HEK293 (cell line): ENCODE data around the gene OR13J1.

ENCODE experiments used
- CTCF ChIA-PET: fragments of 350-600 bp; formaldehyde crosslinking; extraction: SDS; loops from one replicate; lab custom pipeline; 2021; ENCODE audit warnings: antibody characterized with exemption; lab: Yijun Ruan, JAX
- POLR2A ChIA-PET: fragments of 300-600 bp; formaldehyde crosslinking; extraction: SDS; loops from one replicate; lab custom pipeline; 2020; ENCODE audit warnings: antibody characterized with exemption, inconsistent platforms; lab: Yijun Ruan, JAX
- H3K27ac ChIP-seq: fragments of 200-500 bp; sonication (Bioruptor generic); 2 replicates; pipeline ENCODE4 v1.5.1; 2014; ENCODE audit warnings: low read depth, low read length, control low read depth, inconsistent platforms; ENCODE audit errors: extremely low read depth
- H3K36me3 ChIP-seq, 2 experiments: fragments of 200-500 bp in 1 of 2; sonication (Bioruptor generic) in 1 of 2; 1 replicate in 1 of 2; 2 replicates in 1 of 2; pipeline ENCODE4 v1.5.1; 2014 to 2017; ENCODE audit warnings: inconsistent platforms in 2 of 2, low read length in 2 of 2; ENCODE audit not compliant: control insufficient read depth in 2 of 2, insufficient read depth in 1 of 2
- H3K4me1 ChIP-seq: fragments of 200-500 bp; sonication (Bioruptor generic); 2 replicates; pipeline ENCODE4 v1.5.1; 2014; ENCODE audit warnings: mild to moderate bottlenecking, low read length, inconsistent platforms; ENCODE audit not compliant: control insufficient read depth, insufficient read depth
- H3K4me3 ChIP-seq: 2 replicates; pipeline ENCODE4 v1.5.1; 2011; ENCODE audit warnings: low read depth, mild to moderate bottlenecking, control low read depth, low read length, moderate library complexity
- H3K9me3 ChIP-seq: fragments of 200-500 bp; sonication (Bioruptor generic); 2 replicates; pipeline ENCODE4 v1.5.1; 2014; ENCODE audit warnings: low read depth, low read length, inconsistent platforms; ENCODE audit not compliant: control insufficient read depth, insufficient read depth
- BCL11A ChIP-seq: fragments of 450-650 bp; formaldehyde crosslinking; IDR thresholded peaks from 2 replicates; pipeline ENCODE4 v1.5.1; 2016; ENCODE audit warnings: low read depth, missing biosample characterization, missing genetic modification characterization
- KLF7 ChIP-seq: fragments of 450-650 bp; formaldehyde crosslinking; IDR thresholded peaks from 2 replicates; pipeline ENCODE4 v1.5.1; 2016; ENCODE audit warnings: missing biosample characterization, missing genetic modification characterization, borderline replicate concordance
- OSR2 ChIP-seq: fragments of 450-650 bp; formaldehyde crosslinking; IDR thresholded peaks from 2 replicates; pipeline ENCODE4 v1.5.1; 2016; ENCODE audit warnings: missing biosample characterization, missing genetic modification characterization
- ZBTB7A ChIP-seq: fragments of 450-650 bp; formaldehyde crosslinking; IDR thresholded peaks from 2 replicates; pipeline ENCODE4 v1.5.1; 2016; ENCODE audit warnings: low read depth, missing biosample characterization, missing genetic modification characterization
- ZFHX2 ChIP-seq: fragments of 450-650 bp; formaldehyde crosslinking; conservative IDR thresholded peaks from 2 replicates; pipeline ENCODE4 v1.5.1; 2016; ENCODE audit warnings: missing biosample characterization, missing genetic modification characterization
- ZFP3 ChIP-seq: fragments of 450-650 bp; formaldehyde crosslinking; IDR thresholded peaks from 2 replicates; pipeline ENCODE4 v1.5.1; 2016; ENCODE audit warnings: low read depth, missing biosample characterization, missing genetic modification characterization
- ZNF112 ChIP-seq: fragments of 450-650 bp; formaldehyde crosslinking; IDR thresholded peaks from 2 replicates; pipeline ENCODE4 v1.5.0; 2017; ENCODE audit warnings: missing biosample characterization, missing genetic modification characterization
- ZNF174 ChIP-seq: fragments of 450-650 bp; formaldehyde crosslinking; IDR thresholded peaks from 2 replicates; pipeline ENCODE4 v1.5.0; 2017; ENCODE audit warnings: missing biosample characterization, mild to moderate bottlenecking, missing genetic modification characterization
- ZNF175 ChIP-seq: fragments of 450-650 bp; formaldehyde crosslinking; IDR thresholded peaks from 2 replicates; pipeline ENCODE4 v1.5.1; 2016; ENCODE audit warnings: missing biosample characterization, missing genetic modification characterization
- ZNF184 ChIP-seq: fragments of 450-650 bp; IDR thresholded peaks from 2 replicates; pipeline ENCODE4 v1.5.1; 2018; ENCODE audit warnings: missing biosample characterization, mild to moderate bottlenecking, missing genetic modification characterization
- ZNF23 ChIP-seq: fragments of 450-650 bp; formaldehyde crosslinking; IDR thresholded peaks from 2 replicates; pipeline ENCODE4 v1.5.1; 2016; ENCODE audit warnings: missing biosample characterization, missing genetic modification characterization, borderline replicate concordance
- ZNF324 ChIP-seq: fragments of 450-650 bp; formaldehyde crosslinking; IDR thresholded peaks from 2 replicates; pipeline ENCODE4 v1.5.1; 2016; ENCODE audit warnings: missing biosample characterization, missing genetic modification characterization
- ZNF423 ChIP-seq: fragments of 450-650 bp; formaldehyde crosslinking; IDR thresholded peaks from 2 replicates; pipeline ENCODE4 v1.5.1; 2016; ENCODE audit warnings: missing biosample characterization, missing genetic modification characterization
- ZNF510 ChIP-seq: fragments of 450-650 bp; formaldehyde crosslinking; IDR thresholded peaks from 2 replicates; pipeline ENCODE4 v1.5.1; 2018; ENCODE audit warnings: mild to moderate bottlenecking, missing genetic modification characterization, missing biosample characterization; ENCODE audit not compliant: insufficient replicate concordance
- ZNF544 ChIP-seq: fragments of 450-650 bp; formaldehyde crosslinking; IDR thresholded peaks from 2 replicates; pipeline ENCODE4 v1.5.0; 2017; ENCODE audit warnings: missing biosample characterization, missing genetic modification characterization
- ZNF626 ChIP-seq: fragments of 450-650 bp; sonication (Bioruptor Pico); formaldehyde crosslinking; IDR thresholded peaks from 2 replicates; pipeline ENCODE4 v1.5.1; 2018; ENCODE audit warnings: missing biosample characterization, missing genetic modification characterization, inconsistent platforms
- ZNF658 ChIP-seq: fragments of 450-650 bp; formaldehyde crosslinking; IDR thresholded peaks from 2 replicates; pipeline ENCODE4; 2016; ENCODE audit warnings: missing biosample characterization, missing genetic modification characterization
- ZNF704 ChIP-seq: fragments of 450-650 bp; formaldehyde crosslinking; IDR thresholded peaks from 2 replicates; pipeline ENCODE4 v1.5.1; 2016; ENCODE audit warnings: missing biosample characterization, missing genetic modification characterization
- ZNF776 ChIP-seq: fragments of 450-650 bp; formaldehyde crosslinking; IDR thresholded peaks from 2 replicates; pipeline ENCODE4 v1.5.0; 2017; ENCODE audit warnings: missing biosample characterization, missing genetic modification characterization, borderline replicate concordance
- ZNF785 ChIP-seq: fragments of 450-650 bp; formaldehyde crosslinking; IDR thresholded peaks from 2 replicates; pipeline ENCODE4 v1.5.1; 2016; ENCODE audit warnings: missing biosample characterization, missing genetic modification characterization
- ZNF791 ChIP-seq: fragments of 450-650 bp; formaldehyde crosslinking; IDR thresholded peaks from 2 replicates; pipeline ENCODE4 v1.5.1; 2016; ENCODE audit warnings: missing biosample characterization, missing genetic modification characterization
- TF ChIP-seq, protein P1 (sequence below): fragments of 450-650 bp; formaldehyde crosslinking; IDR thresholded peaks from 2 replicates; pipeline ENCODE4 v1.5.1; 2017; ENCODE audit warnings: missing biosample characterization, missing genetic modification characterization

Gene OR13J1

DNA sequence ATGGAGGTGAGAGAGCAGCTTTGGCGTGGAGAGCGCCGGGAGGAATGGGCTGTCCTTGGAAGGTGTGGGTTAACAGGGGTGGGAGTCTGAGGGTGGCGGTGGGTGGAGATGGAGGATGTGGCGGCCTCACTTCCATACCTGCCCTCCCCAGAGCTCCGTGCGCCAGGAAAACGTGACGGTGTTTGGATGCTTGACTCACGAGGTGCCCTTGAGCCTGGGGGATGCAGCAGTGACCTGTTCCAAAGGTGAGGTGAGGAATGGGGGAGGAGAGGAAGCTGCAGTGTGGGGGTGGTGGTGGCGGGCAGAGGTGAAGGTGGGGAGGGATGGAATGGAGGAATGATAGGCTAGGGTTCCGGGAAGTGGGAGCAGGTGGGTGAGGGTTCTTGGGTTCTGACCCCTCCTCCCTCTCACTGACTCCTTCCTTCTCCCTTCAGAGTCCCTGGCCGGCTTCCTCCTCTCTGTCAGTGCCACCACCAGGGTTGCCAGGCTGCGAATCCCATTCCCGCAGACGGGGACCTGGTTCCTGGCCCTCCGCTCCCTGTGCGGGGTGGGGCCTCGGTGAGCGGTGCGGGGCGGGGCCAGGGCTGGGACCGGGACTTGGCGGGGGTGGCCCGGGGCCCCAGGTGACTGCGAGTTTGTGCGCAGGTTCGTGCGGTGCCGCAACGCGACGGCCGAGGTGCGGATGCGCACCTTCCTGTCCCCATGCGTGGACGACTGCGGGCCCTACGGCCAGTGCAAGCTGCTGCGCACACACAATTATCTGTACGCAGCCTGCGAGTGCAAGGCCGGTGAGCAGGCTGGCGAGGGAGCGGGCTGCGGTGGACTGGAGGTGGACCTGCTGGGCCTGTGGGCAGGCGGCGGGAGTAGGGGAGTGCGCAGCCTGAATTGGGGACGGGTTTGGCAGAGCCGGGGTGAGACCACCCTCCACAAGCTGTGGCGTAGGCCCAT, 24.1 kb downstream of the OR13J1 start:
- POLR2A ChIA-PET = no interaction called here
- Histone ChIP-seq H3K36me3 (peaks cover 0 to 37% of the 10 kb centered on the region in 2 experiments; a peak in 1 of 3 replicates), H3K27ac (no peak overlapping the region)
- no peak for TF ChIP-seq ZNF184 (tag by site-specific recombination)
- 0 out of 2 replicates have a peak, but pooled peaks have one; percentile 34 for TF ChIP-seq ZFHX2
- TF ChIP-seq, all 188 proteins: peak for 1
- Histone ChIP-seq H3K4me1 (no peaks in the 10 kb centered on the region), H3K4me3 (no peak overlapping the region), H3K9me3 (no peaks in the 10 kb centered on the region)
- CTCF ChIA-PET = interaction anchor here (0.6 to 1.0 kb wide), 3 partner anchors 11 to 110 kb away, joined by 3 read pairs; no protein-coding TSS in a partner anchor

DNA sequence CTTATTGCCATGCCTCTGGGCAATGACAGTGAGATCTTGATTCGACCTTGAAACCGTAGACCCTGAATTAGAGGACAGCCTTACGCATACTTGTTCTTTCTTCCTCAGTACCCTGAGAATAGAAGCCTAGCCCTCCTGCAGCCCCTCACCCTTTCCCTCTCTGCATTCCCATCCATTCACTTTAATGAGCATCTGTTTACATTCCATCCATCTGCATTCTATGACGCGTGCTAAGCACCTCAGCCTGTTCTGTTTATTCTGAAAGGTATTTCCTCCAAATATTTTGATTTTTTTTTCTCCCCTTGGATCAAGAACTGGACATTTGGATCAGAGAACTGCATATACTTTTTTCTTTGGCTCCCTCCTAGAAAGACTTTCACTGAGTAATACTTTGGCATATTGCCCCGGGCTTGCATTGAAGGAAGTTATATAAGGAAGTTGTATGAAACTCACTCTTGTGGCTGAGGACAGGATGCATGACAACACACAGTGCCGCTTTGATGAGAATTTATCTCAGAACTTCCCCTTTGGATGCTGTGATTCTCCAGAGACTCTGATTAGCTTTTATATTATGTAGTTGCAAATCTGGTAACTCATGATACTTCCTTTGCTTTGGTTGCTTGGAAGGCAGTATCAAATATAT, 25.5 kb downstream of the OR13J1 start:
- ChIA-PET CTCF (interaction anchor here (0.6 to 1.9 kb wide), 5 partner anchors 9 to 95 kb away, joined by 3 to 7 read pairs (median 3); no protein-coding TSS in a partner anchor), POLR2A (no interaction called here)
- H3K27ac ChIP-seq = no peak overlapping the region
- no peaks in the 10 kb centered on the region for H3K9me3 ChIP-seq
- no peak overlapping the region for H3K4me3 ChIP-seq
- peaks cover 0 to 34% of the 10 kb centered on the region in 2 experiments; a peak in 1 of 3 replicates for H3K36me3 ChIP-seq
- H3K4me1 ChIP-seq = no peaks in the 10 kb centered on the region
- no peak for TF ChIP-seq ZNF112

GRCh38 chr9:35842795-35843194, 27.4 kb downstream of the OR13J1 start:
- no peak overlapping the region for H3K27ac ChIP-seq
- CTCF ChIA-PET = interaction anchor here (1.8 to 1.9 kb wide), 2 partner anchors 7 to 39 kb away, joined by 6 to 7 read pairs; no protein-coding TSS in a partner anchor
- POLR2A ChIA-PET = no interaction called here
- H3K4me3 ChIP-seq = no peak overlapping the region
- TF ChIP-seq ZNF626 (tag by site-specific recombination) (no peak), ZNF510 (tag by site-specific recombination) (no peak), ZNF776 (tag by site-specific recombination) (no peak)
- peaks cover 0 to 25% of the 10 kb centered on the region in 2 experiments; a peak in 1 of 3 replicates for H3K36me3 ChIP-seq
- no peaks in the 10 kb centered on the region for H3K4me1 ChIP-seq
- no peaks in the 10 kb centered on the region for H3K9me3 ChIP-seq

DNA sequence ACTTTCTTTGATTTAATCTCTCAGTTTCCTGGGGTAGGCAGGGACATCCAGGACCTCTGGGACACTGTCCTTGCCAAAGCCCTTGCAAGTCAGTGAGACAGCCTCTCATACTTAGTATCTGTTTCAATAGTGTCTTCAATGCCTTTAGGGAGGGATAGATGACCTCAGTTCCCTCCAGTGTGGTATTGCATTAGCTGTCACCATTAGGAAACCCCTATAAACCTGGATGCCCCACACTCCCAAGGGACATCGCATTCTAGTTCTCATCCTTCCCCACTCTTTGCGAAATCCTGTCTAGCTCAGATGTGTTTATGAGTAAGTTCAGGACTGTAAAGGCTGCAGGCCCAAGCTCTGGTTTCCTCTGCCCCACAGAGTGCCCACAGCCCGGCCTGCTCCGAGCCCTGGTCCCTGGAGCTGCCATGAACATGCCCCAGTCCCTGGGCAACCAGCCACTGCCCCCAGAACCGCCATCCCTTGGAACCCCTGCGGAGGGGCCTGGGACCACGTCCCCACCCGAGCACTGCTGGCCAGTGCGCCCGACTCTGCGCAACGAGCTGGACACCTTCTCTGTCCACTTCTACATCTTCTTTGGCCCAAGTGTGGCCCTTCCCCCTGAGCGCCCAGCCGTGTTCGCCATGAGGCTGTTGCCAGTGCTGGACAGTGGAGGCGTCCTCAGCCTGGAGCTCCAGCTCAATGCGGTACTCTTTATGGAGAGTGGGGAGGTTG, 28.0 kb downstream of the OR13J1 start:
- Histone ChIP-seq H3K9me3 (no peaks in the 10 kb centered on the region), H3K36me3 (peaks cover 0 to 19% of the 10 kb centered on the region in 2 experiments; a peak in 1 of 3 replicates), H3K27ac (no peak overlapping the region), H3K4me1 (no peaks in the 10 kb centered on the region), H3K4me3 (no peak overlapping the region)
- POLR2A ChIA-PET = no interaction called here
- CTCF ChIA-PET = interaction anchor here (0.6 to 1.6 kb wide), 3 partner anchors 18 to 104 kb away, joined by 3 to 5 read pairs (median 5); no protein-coding TSS in a partner anchor
- TF ChIP-seq ZNF704 (tag by site-specific recombination) (no peak), ZNF544 (tag by site-specific recombination) (no peak), ZNF175 (no peak), ZNF658 (tag by site-specific recombination) (no peak), BCL11A (no peak), ZNF791 (no peak), KLF7 (tag by site-specific recombination) (no peak), OSR2 (no peak), ZNF23 (no peak), ZFP3 (tag by site-specific recombination) (no peak), ZNF174 (no peak), ZBTB7A (no peak), ZNF423 (tag by site-specific recombination) (no peak), ZNF785 (tag by site-specific recombination) (no peak), ZNF324 (no peak)
- TF ChIP-seq, protein P1, sequence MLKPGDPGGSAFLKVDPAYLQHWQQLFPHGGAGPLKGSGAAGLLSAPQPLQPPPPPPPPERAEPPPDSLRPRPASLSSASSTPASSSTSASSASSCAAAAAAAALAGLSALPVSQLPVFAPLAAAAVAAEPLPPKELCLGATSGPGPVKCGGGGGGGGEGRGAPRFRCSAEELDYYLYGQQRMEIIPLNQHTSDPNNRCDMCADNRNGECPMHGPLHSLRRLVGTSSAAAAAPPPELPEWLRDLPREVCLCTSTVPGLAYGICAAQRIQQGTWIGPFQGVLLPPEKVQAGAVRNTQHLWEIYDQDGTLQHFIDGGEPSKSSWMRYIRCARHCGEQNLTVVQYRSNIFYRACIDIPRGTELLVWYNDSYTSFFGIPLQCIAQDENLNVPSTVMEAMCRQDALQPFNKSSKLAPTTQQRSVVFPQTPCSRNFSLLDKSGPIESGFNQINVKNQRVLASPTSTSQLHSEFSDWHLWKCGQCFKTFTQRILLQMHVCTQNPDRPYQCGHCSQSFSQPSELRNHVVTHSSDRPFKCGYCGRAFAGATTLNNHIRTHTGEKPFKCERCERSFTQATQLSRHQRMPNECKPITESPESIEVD (tag by site-specific recombination) = no peak
